ENCODE results near the gene NCSTN. TPM values are rescaled to one million over a fixed set of nuclear protein-coding genes. Genes with fewer than 3 reads are reported as not detected.

NCSTN gene
- total and polyA plus RNA-seq, 8 donors, result 14.5 to 123 (median 41.8) TPM

DNA sequence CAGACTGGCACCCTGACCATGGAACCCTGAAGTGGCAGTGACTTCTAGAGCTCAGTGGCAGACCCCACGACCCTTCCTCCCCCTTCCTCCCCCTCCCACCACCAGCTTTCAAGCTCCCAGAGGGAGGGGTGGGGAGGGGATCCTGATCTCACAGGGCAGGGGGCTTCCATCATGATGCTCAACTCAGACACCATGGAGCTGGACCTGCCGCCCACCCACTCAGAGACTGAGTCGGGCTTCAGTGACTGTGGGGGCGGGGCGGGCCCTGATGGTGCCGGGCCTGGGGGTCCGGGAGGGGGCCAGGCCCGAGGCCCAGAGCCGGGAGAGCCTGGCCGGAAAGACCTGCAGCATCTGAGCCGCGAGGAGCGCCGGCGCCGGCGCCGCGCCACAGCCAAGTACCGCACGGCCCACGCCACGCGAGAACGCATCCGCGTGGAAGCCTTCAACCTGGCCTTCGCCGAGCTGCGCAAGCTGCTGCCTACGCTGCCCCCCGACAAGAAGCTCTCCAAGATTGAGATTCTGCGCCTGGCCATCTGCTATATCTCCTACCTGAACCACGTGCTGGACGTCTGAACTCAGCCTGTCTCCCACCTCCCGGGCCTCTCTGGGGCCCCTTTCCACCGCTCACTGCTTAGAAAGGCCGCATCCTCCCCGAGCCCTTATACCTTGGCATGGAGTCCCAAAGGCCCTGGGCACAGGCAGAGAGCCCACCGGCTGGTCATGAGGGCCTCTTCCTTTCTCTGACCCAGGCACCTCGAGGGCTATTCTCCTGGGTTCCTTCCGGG is 27.6 kb downstream of the NCSTN start:
- no peak for DNase-seq
- peaks cover 0 to 14% (median 5%) of the 10 kb centered on the region in 4 donors for H3K4me1 ChIP-seq
- no peak overlapping the region for H3K4me3 ChIP-seq
- TF ChIP-seq CTCF (IDR thresholded peaks at IDR 0.05) (no peak), POLR2AphosphoS5 (IDR thresholded peaks at IDR 0.05) (no peak), EP300 (IDR thresholded peaks at IDR 0.05) (no peak), POLR2A (IDR thresholded peaks at IDR 0.05) (no peak)
- intact Hi-C loops (cut with DNase I; ENCODE audit: low total_unique reads), result no loop called here
- H3K27me3 ChIP-seq, result peaks cover 0 to 55% (median 6%) of the 10 kb centered on the region in 3 donors
- no peaks in the 10 kb centered on the region for H3K36me3 ChIP-seq
- H3K27ac ChIP-seq, result no peak overlapping the region
- no peaks in the 10 kb centered on the region for H3K9me3 ChIP-seq
- 53 to 68% (median 64%) methylated on average over 14 to 42 of the region's 42 CpGs for WGBS, 5 donors

GRCh38 chr1:160371346-160371631 is 28.1 kb downstream of the NCSTN start:
- intact Hi-C loops (cut with DNase I; ENCODE audit: low total_unique reads), result no loop called here
- H3K4me1 ChIP-seq, result peaks cover 2 to 20% (median 8%) of the 10 kb centered on the region in 4 donors
- H3K36me3 ChIP-seq, result no peaks in the 10 kb centered on the region
- H3K27me3 ChIP-seq, result peaks cover 0 to 59% (median 6%) of the 10 kb centered on the region in 3 donors
- H3K27ac ChIP-seq, result no peak overlapping the region
- DNase-seq, result no peak
- H3K9me3 ChIP-seq, result no peaks in the 10 kb centered on the region
- TF ChIP-seq CTCF (IDR thresholded peaks at IDR 0.05) (no peak), POLR2AphosphoS5 (IDR thresholded peaks at IDR 0.05) (no peak), POLR2A (IDR thresholded peaks at IDR 0.05) (no peak), EP300 (IDR thresholded peaks at IDR 0.05) (no peak)
- H3K4me3 ChIP-seq, result no peak overlapping the region

GRCh38 chr1:160371756-160372155 is 28.6 kb downstream of the NCSTN start:
- Histone ChIP-seq H3K4me3 (no peak overlapping the region), H3K27me3 (peaks cover 0 to 57% (median 6%) of the 10 kb centered on the region in 3 donors), H3K9me3 (no peaks in the 10 kb centered on the region), H3K36me3 (no peaks in the 10 kb centered on the region), H3K4me1 (peaks cover 4 to 24% (median 10%) of the 10 kb centered on the region in 4 donors), H3K27ac (no peak overlapping the region)
- intact Hi-C loops (cut with DNase I; ENCODE audit: low total_unique reads), result no loop called here
- DNase-seq, result no peak
- WGBS, 5 donors, result 72 to 88% (median 77%) methylated on average over 4 of the region's 4 CpGs
- TF ChIP-seq CTCF (IDR thresholded peaks at IDR 0.05) (no peak), POLR2A (IDR thresholded peaks at IDR 0.05) (no peak), EP300 (IDR thresholded peaks at IDR 0.05) (no peak), POLR2AphosphoS5 (IDR thresholded peaks at IDR 0.05) (no peak)

DNA sequence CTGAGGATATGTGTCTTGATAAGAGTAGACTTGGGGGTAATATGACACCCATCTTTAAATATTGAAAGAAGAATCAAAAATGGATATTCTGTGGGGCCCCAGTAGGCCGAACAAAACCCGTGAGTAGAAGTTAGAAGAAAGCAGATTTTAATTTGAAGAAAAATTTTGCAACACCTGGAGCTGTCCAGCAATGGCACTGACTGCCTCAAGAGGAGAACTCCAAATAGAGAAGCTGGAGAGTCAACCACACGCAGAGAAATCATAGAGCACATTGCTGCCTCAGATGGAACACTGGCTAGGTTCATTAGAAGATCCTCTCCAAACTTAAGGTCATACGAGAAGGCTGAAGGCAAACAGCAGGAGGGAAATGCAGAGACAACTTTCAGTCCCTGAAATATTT is 30.5 kb downstream of the NCSTN start:
- H3K36me3 ChIP-seq, result no peaks in the 10 kb centered on the region
- no peak for DNase-seq
- H3K4me3 ChIP-seq, result no peak overlapping the region
- 77 to 88% (median 88%) methylated on average over 4 of the region's 4 CpGs for WGBS, 5 donors
- intact Hi-C loops (cut with DNase I; ENCODE audit: low total_unique reads), result no loop called here
- H3K27ac ChIP-seq, result no peak overlapping the region
- no peaks in the 10 kb centered on the region for H3K9me3 ChIP-seq
- H3K4me1 ChIP-seq, result peaks cover 4 to 24% (median 10%) of the 10 kb centered on the region in 4 donors
- peaks cover 0 to 48% (median 6%) of the 10 kb centered on the region in 3 donors for H3K27me3 ChIP-seq
- TF ChIP-seq CTCF (IDR thresholded peaks at IDR 0.05) (no peak), POLR2AphosphoS5 (IDR thresholded peaks at IDR 0.05) (no peak), POLR2A (IDR thresholded peaks at IDR 0.05) (no peak), EP300 (IDR thresholded peaks at IDR 0.05) (no peak)

Data from stomach (tissue), 9 donors.